ENCODE measurements around the gene NAV1. TPM values are rescaled to one million over a fixed set of nuclear protein-coding genes. Genes with fewer than 3 reads are reported as not detected.

NAV1 gene
- total RNA-seq, 1 experiment from 2014 or later = 45.3 TPM

GRCh38 chr1:201539561-201540431 lies 869 bp downstream of the NAV1 start:
- H3F3A ChIP-seq (ENCODE audit: insufficient read depth, low read depth) = peaks cover 21% of the 10 kb centered on the region; the same call in 1 of the 2 replicates
- intact Hi-C loops (cut with micrococcal nuclease; ENCODE audit: unreplicated experiment) = no loop called here
- DNase-seq = peak; percentile 25 to 47
- POLR2A ChIA-PET (ENCODE audit: unreplicated experiment) = interaction anchor here (0.6 to 0.7 kb wide), 3 partner anchors 21 to 377 kb away, joined by 3 to 5 read pairs (median 4); no protein-coding TSS in a partner anchor
- no TSS peak for BruUV-seq (replicated peaks)
- no peaks in the 10 kb centered on the region for H3K9me2 ChIP-seq (ENCODE audit: insufficient read depth)
- TF ChIP-seq, protein P1, sequence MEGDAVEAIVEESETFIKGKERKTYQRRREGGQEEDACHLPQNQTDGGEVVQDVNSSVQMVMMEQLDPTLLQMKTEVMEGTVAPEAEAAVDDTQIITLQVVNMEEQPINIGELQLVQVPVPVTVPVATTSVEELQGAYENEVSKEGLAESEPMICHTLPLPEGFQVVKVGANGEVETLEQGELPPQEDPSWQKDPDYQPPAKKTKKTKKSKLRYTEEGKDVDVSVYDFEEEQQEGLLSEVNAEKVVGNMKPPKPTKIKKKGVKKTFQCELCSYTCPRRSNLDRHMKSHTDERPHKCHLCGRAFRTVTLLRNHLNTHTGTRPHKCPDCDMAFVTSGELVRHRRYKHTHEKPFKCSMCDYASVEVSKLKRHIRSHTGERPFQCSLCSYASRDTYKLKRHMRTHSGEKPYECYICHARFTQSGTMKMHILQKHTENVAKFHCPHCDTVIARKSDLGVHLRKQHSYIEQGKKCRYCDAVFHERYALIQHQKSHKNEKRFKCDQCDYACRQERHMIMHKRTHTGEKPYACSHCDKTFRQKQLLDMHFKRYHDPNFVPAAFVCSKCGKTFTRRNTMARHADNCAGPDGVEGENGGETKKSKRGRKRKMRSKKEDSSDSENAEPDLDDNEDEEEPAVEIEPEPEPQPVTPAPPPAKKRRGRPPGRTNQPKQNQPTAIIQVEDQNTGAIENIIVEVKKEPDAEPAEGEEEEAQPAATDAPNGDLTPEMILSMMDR (conservative IDR thresholded peaks at IDR 0.05) = no peak
- no peak for TF ChIP-seq EZH2 (IDR thresholded peaks at IDR 0.05; ENCODE audit: low read depth)
- H4K20me1 ChIP-seq (ENCODE audit: insufficient read depth) = no peaks in the 10 kb centered on the region
- no peaks in the 10 kb centered on the region for H3K36me3 ChIP-seq (ENCODE audit: low read depth)
- 0 out of 2 replicates have a peak, but pooled peaks cover 8% of the 10 kb centered on the region for H3K79me2 ChIP-seq (ENCODE audit: low read depth)
- CTCF ChIA-PET = interaction anchor here (0.9 to 1.6 kb wide), 3 partner anchors 24 to 253 kb away, joined by 3 to 11 read pairs (median 8); no protein-coding TSS in a partner anchor
- H3K27me3 ChIP-seq (ENCODE audit: insufficient read depth, low read depth) = no peaks in the 10 kb centered on the region
- peaks cover 45% of the 10 kb centered on the region for H3K4me1 ChIP-seq (replicated peaks; ENCODE audit: insufficient read depth)
- peak overlapping the region; percentile 35 for H3K27ac ChIP-seq
- peak overlapping the region; percentile 86 for H3K4me2 ChIP-seq
- peak overlapping the region; percentile 81 for H3K4me3 ChIP-seq
- peak overlapping the region; percentile 87 for H2AFZ ChIP-seq
- no peaks in the 10 kb centered on the region; the same call in 1 of the 2 replicates for H3K9me3 ChIP-seq (ENCODE audit: insufficient read depth, low read depth)

GRCh38 chr1:201540846-201541735 lies 2.2 kb downstream of the NAV1 start:
- CTCF ChIA-PET = interaction anchor here (0.9 to 1.6 kb wide), 2 partner anchors 30 to 252 kb away, joined by 3 to 8 read pairs; no protein-coding TSS in a partner anchor
- peak overlapping the region; percentile 86 for H3K4me2 ChIP-seq
- TSS peak; percentile 49 for BruUV-seq (replicated peaks)
- no peaks in the 10 kb centered on the region; the same call in 1 of the 2 replicates for H3K9me3 ChIP-seq (ENCODE audit: insufficient read depth, low read depth)
- peak in 1 of 2 experiments; percentile 55 for DNase-seq
- H3F3A ChIP-seq (ENCODE audit: insufficient read depth, low read depth) = peaks cover 20% of the 10 kb centered on the region; the same call in 1 of the 2 replicates
- peak overlapping the region; percentile 87 for H2AFZ ChIP-seq
- H3K79me2 ChIP-seq (ENCODE audit: low read depth) = 0 out of 2 replicates have a peak, but pooled peaks cover 8% of the 10 kb centered on the region
- intact Hi-C loops (cut with micrococcal nuclease; ENCODE audit: unreplicated experiment) = no loop called here
- TF ChIP-seq, protein P1 (conservative IDR thresholded peaks at IDR 0.05) = no peak
- no peak for TF ChIP-seq EZH2 (IDR thresholded peaks at IDR 0.05; ENCODE audit: low read depth)
- H3K4me1 ChIP-seq (replicated peaks; ENCODE audit: insufficient read depth) = peaks cover 32% of the 10 kb centered on the region
- no peaks in the 10 kb centered on the region for H3K36me3 ChIP-seq (ENCODE audit: low read depth)
- no peaks in the 10 kb centered on the region for H3K27me3 ChIP-seq (ENCODE audit: insufficient read depth, low read depth)
- peak overlapping the region; percentile 81; the same call in 1 of the 2 replicates for H3K4me3 ChIP-seq
- peak overlapping the region; percentile 35 for H3K27ac ChIP-seq
- no peaks in the 10 kb centered on the region for H3K9me2 ChIP-seq (ENCODE audit: insufficient read depth)
- no peaks in the 10 kb centered on the region for H4K20me1 ChIP-seq (ENCODE audit: insufficient read depth)
- POLR2A ChIA-PET (ENCODE audit: unreplicated experiment) = interaction anchor here (0.7 kb wide), 1 partner anchor 376 kb away, joined by 3 read pairs; no protein-coding TSS in a partner anchor
